HCEC 1CT (cell line): ENCODE data around the gene RPS15.
A peak's percentile ranks its signal among the peaks of the same experiment; 100 is the strongest.
"Not testable (repeated sequence)": the region's sequence is repeated elsewhere in the genome, so short reads cannot be mapped to it uniquely, and the experiment has no call there.

Source experiments
- DNase-seq: peaks from one replicate; pipeline ENCODE4 v3.0.0-alpha.2; 2017

Gene RPS15

GRCh38 chr19:1437609-1438008 lies 587 bp upstream of the RPS15 start:
- DNase-seq: no peak

GRCh38 chr19:1438933-1439354 lies 748 bp downstream of the RPS15 start:
- DNase-seq: no peak

- DNase-seq: not testable (repeated sequence)
These were observed 1.6 kb downstream of the RPS15 start for GRCh38 chr19:1439525-1440417.

- DNase-seq: no peak
These were observed 2.2 kb downstream of the RPS15 start for GRCh38 chr19:1440418-1440801.

- DNase-seq: no peak
These were observed 2.8 kb downstream of the RPS15 start for GRCh38 chr19:1441022-1441426.

GRCh38 chr19:1441677-1442438 lies 3.7 kb downstream of the RPS15 start:
- no peak for DNase-seq

GRCh38 chr19:1445185-1445931 lies 7.2 kb downstream of the RPS15 start:
- DNase-seq: peak; percentile 50

GRCh38 chr19:1445932-1446712 lies 7.9 kb downstream of the RPS15 start:
- no peak for DNase-seq

- DNase-seq: no peak
These were observed 8.7 kb downstream of the RPS15 start for GRCh38 chr19:1446713-1447481.

- no peak for DNase-seq
These were observed 9.3 kb downstream of the RPS15 start for GRCh38 chr19:1447504-1447903.

- DNase-seq: no peak
These were observed 9.7 kb downstream of the RPS15 start for GRCh38 chr19:1447944-1448343.

- DNase-seq: no peak
These were observed 11.6 kb downstream of the RPS15 start, which contains the start of gene APC2 for GRCh38 chr19:1449467-1450442. TSS of gene APC2 (plus strand) at chr19:1450121. CDS start at chr19:1453002, 2,881 bp downstream.

GRCh38 chr19:1450735-1451731 lies 12.8 kb downstream of the RPS15 start:
- no peak for DNase-seq

- DNase-seq: no peak
These were observed 14.0 kb downstream of the RPS15 start for GRCh38 chr19:1451916-1452801.

- no peak for DNase-seq
These were observed 14.8 kb downstream of the RPS15 start for GRCh38 chr19:1452802-1453524.

- no peak for DNase-seq
These were observed 15.5 kb downstream of the RPS15 start for GRCh38 chr19:1453525-1454364.
